Measurements from ENCODE around the gene TAF10.
A peak's percentile ranks its signal among the peaks of the same experiment; 100 is the strongest.

Gene TAF10

DNA sequence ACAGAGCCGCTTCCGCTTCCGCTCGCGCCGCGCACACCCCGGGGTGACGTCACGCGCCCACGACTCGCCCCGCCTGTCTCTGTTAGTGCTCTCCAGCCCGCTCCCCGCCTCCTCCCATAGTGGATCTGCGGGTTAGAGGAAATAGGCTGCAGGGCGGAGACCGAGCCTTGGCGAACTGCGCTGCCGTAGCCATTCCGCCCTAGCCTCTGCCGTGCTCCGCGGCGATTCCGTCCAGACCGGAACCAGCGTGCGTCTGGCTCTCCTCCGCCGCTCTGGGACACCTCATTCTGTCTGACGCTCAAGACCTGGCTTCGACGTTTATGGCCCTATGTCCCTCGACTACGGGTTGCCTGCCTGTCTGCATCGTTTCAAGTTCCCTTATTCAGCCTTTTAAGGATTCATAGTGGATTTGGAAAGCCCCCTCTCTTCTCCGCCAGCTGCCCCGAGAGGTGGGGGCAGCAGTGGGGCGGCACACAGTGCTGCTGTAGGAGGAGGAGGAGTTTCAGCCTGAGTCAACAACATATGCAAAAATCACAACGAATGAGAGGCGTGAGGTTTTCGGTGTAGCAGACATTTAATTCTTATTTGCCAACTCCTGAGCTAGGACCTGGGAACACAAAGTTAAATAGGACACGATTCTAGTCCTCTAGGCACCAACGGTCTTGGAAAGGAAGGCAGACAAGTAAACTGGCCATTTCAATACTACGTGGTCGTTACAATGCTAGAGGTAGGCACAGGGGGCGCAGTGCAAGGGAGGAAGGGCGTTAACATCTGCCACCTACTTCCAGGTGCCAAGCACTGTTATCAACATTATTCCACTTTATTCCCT lies at the start of gene TAF10:
TSS of gene TAF10 (minus strand) at position 4 of the 829 bp plus-strand sequence. CDS start 27 bp downstream, outside the sequence.
- DNase-seq (ENCODE audit: insufficient read length, low spot score): peak; percentile 43
- no peak for FAIRE-seq

DNA sequence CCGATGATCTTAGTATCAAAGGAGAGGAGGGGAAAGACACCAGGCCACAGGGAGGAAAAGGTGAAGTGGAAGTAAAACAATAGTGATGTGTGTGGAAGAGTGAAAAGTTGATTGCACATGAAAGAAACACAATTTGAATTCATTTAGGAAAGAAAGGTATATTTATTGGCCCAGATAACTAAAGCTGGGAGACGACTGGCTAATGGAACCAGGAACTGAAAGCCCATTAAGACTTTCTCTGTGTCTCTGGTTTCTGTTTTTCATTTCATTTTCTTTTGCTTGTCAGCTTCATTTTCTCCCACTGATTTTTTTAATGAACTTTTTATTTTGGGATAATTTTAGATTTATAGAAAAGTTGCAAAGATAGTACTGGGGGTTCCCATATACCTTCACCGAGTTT lies 48.7 kb upstream of the TAF10 start:
- DNase-seq (ENCODE audit: insufficient read length, low spot score) (no peak), FAIRE-seq (no peak)
- no peak for TF ChIP-seq CTCF (IDR thresholded peaks at IDR 0.05; ENCODE audit: insufficient read depth, missing control alignments)

More for the DNA sequence above, at the start of gene TAF10:
- peak; percentile 48 for TF ChIP-seq CTCF (IDR thresholded peaks at IDR 0.05; ENCODE audit: insufficient read depth, missing control alignments)

- no peak for TF ChIP-seq CTCF (IDR thresholded peaks at IDR 0.05; ENCODE audit: insufficient read depth, missing control alignments)
- no peak for FAIRE-seq
- DNase-seq (ENCODE audit: insufficient read length, low spot score): no peak
These were observed 46.6 kb upstream of the TAF10 start for GRCh38 chr11:6658647-6659046.

GRCh38 chr11:6657346-6657745 lies 45.3 kb upstream of the TAF10 start:
- FAIRE-seq: no peak
- no peak for TF ChIP-seq CTCF (IDR thresholded peaks at IDR 0.05; ENCODE audit: insufficient read depth, missing control alignments)
- DNase-seq (ENCODE audit: insufficient read length, low spot score): no peak

- DNase-seq (ENCODE audit: insufficient read length, low spot score) (no peak), FAIRE-seq (no peak)
- no peak for TF ChIP-seq CTCF (IDR thresholded peaks at IDR 0.05; ENCODE audit: insufficient read depth, missing control alignments)
These were observed 44.9 kb upstream of the TAF10 start for GRCh38 chr11:6656936-6657335.

GRCh38 chr11:6656584-6656915 lies 44.5 kb upstream of the TAF10 start:
- TF ChIP-seq CTCF (IDR thresholded peaks at IDR 0.05; ENCODE audit: insufficient read depth, missing control alignments): no peak
- FAIRE-seq (no peak), DNase-seq (ENCODE audit: insufficient read length, low spot score) (no peak)

Data from D721Med (cell line).